Measurements from ENCODE around the gene BECN2.

BECN2 gene

GRCh38 chr1:242004751-242005495 is 47.4 kb downstream of the BECN2 start:
- TF ChIP-seq, protein P1, sequence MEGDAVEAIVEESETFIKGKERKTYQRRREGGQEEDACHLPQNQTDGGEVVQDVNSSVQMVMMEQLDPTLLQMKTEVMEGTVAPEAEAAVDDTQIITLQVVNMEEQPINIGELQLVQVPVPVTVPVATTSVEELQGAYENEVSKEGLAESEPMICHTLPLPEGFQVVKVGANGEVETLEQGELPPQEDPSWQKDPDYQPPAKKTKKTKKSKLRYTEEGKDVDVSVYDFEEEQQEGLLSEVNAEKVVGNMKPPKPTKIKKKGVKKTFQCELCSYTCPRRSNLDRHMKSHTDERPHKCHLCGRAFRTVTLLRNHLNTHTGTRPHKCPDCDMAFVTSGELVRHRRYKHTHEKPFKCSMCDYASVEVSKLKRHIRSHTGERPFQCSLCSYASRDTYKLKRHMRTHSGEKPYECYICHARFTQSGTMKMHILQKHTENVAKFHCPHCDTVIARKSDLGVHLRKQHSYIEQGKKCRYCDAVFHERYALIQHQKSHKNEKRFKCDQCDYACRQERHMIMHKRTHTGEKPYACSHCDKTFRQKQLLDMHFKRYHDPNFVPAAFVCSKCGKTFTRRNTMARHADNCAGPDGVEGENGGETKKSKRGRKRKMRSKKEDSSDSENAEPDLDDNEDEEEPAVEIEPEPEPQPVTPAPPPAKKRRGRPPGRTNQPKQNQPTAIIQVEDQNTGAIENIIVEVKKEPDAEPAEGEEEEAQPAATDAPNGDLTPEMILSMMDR (IDR thresholded peaks at IDR 0.05; ENCODE audit: unreplicated experiment in 3 of 3) = no peak
- peaks cover 3% of the 10 kb centered on the region for H3K27me3 Mint-ChIP-seq (ENCODE audit: low read depth)
- H3K4me1 Mint-ChIP-seq = peaks cover 33% of the 10 kb centered on the region
- no peak overlapping the region for H3K27ac Mint-ChIP-seq
- H3K9me3 Mint-ChIP-seq = no peaks in the 10 kb centered on the region
- H3K4me3 Mint-ChIP-seq = no peak overlapping the region
- no peaks in the 10 kb centered on the region for H3K36me3 Mint-ChIP-seq (ENCODE audit: low read depth)

- H3K27ac Mint-ChIP-seq = no peak overlapping the region
- H3K4me1 Mint-ChIP-seq = peaks cover 36% of the 10 kb centered on the region
- H3K27me3 Mint-ChIP-seq (ENCODE audit: low read depth) = peaks cover 3% of the 10 kb centered on the region
- H3K4me3 Mint-ChIP-seq = no peak overlapping the region
- H3K36me3 Mint-ChIP-seq (ENCODE audit: low read depth) = no peaks in the 10 kb centered on the region
- TF ChIP-seq, protein P1 (IDR thresholded peaks at IDR 0.05; ENCODE audit: unreplicated experiment in 3 of 3) = no peak
- no peaks in the 10 kb centered on the region for H3K9me3 Mint-ChIP-seq
These were observed 48.4 kb downstream of the BECN2 start for GRCh38 chr1:242005866-242006535.

GRCh38 chr1:242006976-242007375 is 49.4 kb downstream of the BECN2 start:
- H3K27ac Mint-ChIP-seq = no peak overlapping the region
- no peaks in the 10 kb centered on the region for H3K9me3 Mint-ChIP-seq
- peaks cover 6% of the 10 kb centered on the region for H3K27me3 Mint-ChIP-seq (ENCODE audit: low read depth)
- TF ChIP-seq, protein P1 (IDR thresholded peaks at IDR 0.05; ENCODE audit: unreplicated experiment in 3 of 3) = no peak
- H3K4me1 Mint-ChIP-seq = peaks cover 34% of the 10 kb centered on the region
- H3K36me3 Mint-ChIP-seq (ENCODE audit: low read depth) = no peaks in the 10 kb centered on the region
- H3K4me3 Mint-ChIP-seq = no peak overlapping the region

Data from nephron (organoid).